Naive thymus-derived CD4-positive, alpha-beta T cell (primary cell): ENCODE results near the gene ZNF37A. TPM values are rescaled to one million over a fixed set of nuclear protein-coding genes. Genes with fewer than 3 reads are reported as not detected.
A peak's percentile ranks its signal among the peaks of the same experiment; 100 is the strongest.

Experiments used
- ATAC-seq: fragments of 150-1000 bp; cut with Tn5 transposase; 2 replicates; pipeline ENCODE4 v1.10.0; 2021; ENCODE audit warnings: mild to moderate bottlenecking, moderate library complexity
- CTCF ChIA-PET: fragments of 350-600 bp; sonication (Branson Sonifier 250); formaldehyde crosslinking; loops from one replicate; lab custom pipeline; 2021; ENCODE audit warnings: antibody characterized with exemption; lab: Charles Lee
- POLR2A ChIA-PET: fragments of 350-600 bp; sonication (Branson Sonifier 250); formaldehyde crosslinking; loops from one replicate; lab custom pipeline; 2021; ENCODE audit warnings: antibody characterized with exemption, inconsistent platforms; lab: Charles Lee
- DNase-seq, 9 donors: peaks; one replicate each; pipeline versions ENCODE4 v3.0.0 to v3.0.0-alpha.2; 2020 to 2022; ENCODE audit warnings: mixed read lengths in 1 of 9
- H3K27ac ChIP-seq: one replicate; pipeline ENCODE4 v1.7.0; 2013; ENCODE audit warnings: mild to moderate bottlenecking, low read depth, low read length, moderate library complexity
- H3K27me3 ChIP-seq, 2 donors: one replicate each; pipeline ENCODE4 v1.7.0; 2013; ENCODE audit warnings: low read length in 2 of 2, mild to moderate bottlenecking in 2 of 2, moderate library complexity in 2 of 2; ENCODE audit not compliant: control insufficient read depth in 2 of 2, insufficient read depth in 2 of 2
- H3K36me3 ChIP-seq, 3 experiments: 1 replicate in 2 of 3; 2 replicates in 1 of 3; pipeline ENCODE4 v1.7.0; 2013; ENCODE audit warnings: low read length in 3 of 3, mild to moderate bottlenecking in 3 of 3, moderate library complexity in 1 of 3; ENCODE audit not compliant: insufficient read depth in 3 of 3, control insufficient read depth in 2 of 3
- H3K4me1 ChIP-seq, 2 donors: one replicate each; pipeline ENCODE4 v1.7.0; 2013; ENCODE audit warnings: low read length in 2 of 2, mild to moderate bottlenecking in 2 of 2, moderate library complexity in 1 of 2; ENCODE audit not compliant: control insufficient read depth in 2 of 2, insufficient read depth in 2 of 2
- H3K4me3 ChIP-seq: 2 replicates; pipeline ENCODE4 v1.7.0; 2013; ENCODE audit warnings: mild to moderate bottlenecking, low read length
- H3K9me3 ChIP-seq, 3 experiments: 1 replicate in 2 of 3; 2 replicates in 1 of 3; pipeline ENCODE4 v1.7.0; 2013; ENCODE audit warnings: low read length in 3 of 3; ENCODE audit not compliant: control insufficient read depth in 2 of 3
- H3K27ac Mint-ChIP-seq, 9 donors: one replicate each; pipeline ENCODE4 v1.8.0; 2020 to 2022; ENCODE audit warnings: mixed read lengths in 9 of 9, mild to moderate bottlenecking in 8 of 9, moderate library complexity in 5 of 9, inconsistent platforms in 2 of 9
- H3K27me3 Mint-ChIP-seq, 5 donors: one replicate each; pipeline ENCODE4 v1.8.0; 2021 to 2022; ENCODE audit warnings: mixed read lengths in 5 of 5, mild to moderate bottlenecking in 1 of 5
- H3K36me3 Mint-ChIP-seq, 5 donors: one replicate each; pipeline ENCODE4 v1.8.0; 2020 to 2022; ENCODE audit warnings: mixed read lengths in 5 of 5, mild to moderate bottlenecking in 3 of 5, inconsistent platforms in 1 of 5
- H3K4me1 Mint-ChIP-seq, 7 donors: one replicate each; pipeline ENCODE4 v1.8.0; 2020 to 2022; ENCODE audit warnings: mixed read lengths in 7 of 7, mild to moderate bottlenecking in 3 of 7, inconsistent platforms in 1 of 7
- H3K4me3 Mint-ChIP-seq, 10 donors: one replicate each; pipeline ENCODE4 v1.8.0; 2020 to 2022; ENCODE audit warnings: mild to moderate bottlenecking in 10 of 10, mixed read lengths in 10 of 10, moderate library complexity in 6 of 10, inconsistent platforms in 2 of 10
- H3K9me3 Mint-ChIP-seq, 11 donors: one replicate each; pipeline ENCODE4 v1.8.0; 2020 to 2022; ENCODE audit warnings: mixed read lengths in 11 of 11, mild to moderate bottlenecking in 4 of 11, inconsistent platforms in 1 of 11, moderate library complexity in 1 of 11
- intact Hi-C, 2 donors: fragments of 100-400 bp; cut with micrococcal nuclease; formaldehyde crosslinking; loops; one replicate each; pipeline ENCODE4 v1.15.1; 2023
- polyA plus RNA-seq, 2 donors: library from polyadenylated mRNA; unstranded; fragments of 300-500 nt; fragmentation: Illumina TruSeq; gene quantifications; one replicate each; pipeline ENCODE4 v1.2.3, GENCODE V29; 2021
- total RNA-seq, 6 experiments: library from RNA in 5 of 6; stranded (reverse) in 5 of 6; gene quantifications; 1 replicate in 5 of 6; 2 replicates in 1 of 6; pipeline ENCODE4 v1.2.3 and lab custom pipeline; 2021 to 2026

Gene ZNF37A
- total RNA-seq (10 to 100 TPM; 14.2 to 29.8 (median 26.9) TPM), polyA plus RNA-seq (1 to 10 TPM; 4.8 to 5.2 TPM), total RNA-seq (lab: John Stamatoyannopoulos, UW) (37.6 reads per million, percentile 65 among the genes with 10 or more reads in this experiment)

- intact Hi-C loops, result loop anchor here (1.0 kb wide), 5 partner anchors 84 to 308 kb away; partner anchors contain the start of genes ZNF248 (in 2 of the 2), ZNF25 (in 2 of the 2) and ZNF33A (in 2 of the 2)
- Histone ChIP-seq H3K27me3 (no peaks in the 10 kb centered on the region), H3K9me3 (peaks cover 0 to under 1% (median 0%) of the 10 kb centered on the region in 3 experiments), H3K27ac (peak within 1 kb of the TSS; percentile 84), H3K36me3 (peaks cover 3 to 24% (median 4%) of the 10 kb centered on the region in 3 experiments), H3K4me1 (peaks cover 9 to 12% of the 10 kb centered on the region in 2 donors), H3K4me3 (peak within 1 kb of the TSS; percentile 99)
- ATAC-seq (peak; percentile 98), DNase-seq (peak; percentile 60 to 90 (median 82))
- ChIA-PET CTCF (interaction anchor here (1.5 kb wide), 1 partner anchor 117 kb away, joined by 4 read pairs; the partner anchor contains the start of gene ZNF25), POLR2A (interaction anchor here (0.6 to 4.7 kb wide), 4 partner anchors 22 to 119 kb away, joined by 3 to 25 read pairs (median 9); partner anchors contain the start of genes ZNF25 and ZNF33A)
- peaks cover 16 to 47% (median 37%) of the 10 kb centered on the region in 7 donors for H3K4me1 Mint-ChIP-seq
- peak within 1 kb of the TSS; percentile 87 to 98 (median 93) for H3K27ac Mint-ChIP-seq
- H3K36me3 Mint-ChIP-seq, result peaks cover 22 to 44% (median 39%) of the 10 kb centered on the region in 5 donors
- peak within 1 kb of the TSS; percentile 88 to 95 (median 94) for H3K4me3 Mint-ChIP-seq
- peaks cover 2 to 21% (median 14%) of the 10 kb centered on the region in 11 donors for H3K9me3 Mint-ChIP-seq
- H3K27me3 Mint-ChIP-seq, result no peaks in the 10 kb centered on the region
Measured at GRCh38 chr10:38094158-38094926, at the start of gene ZNF37A. Gene ZNF37A, plus strand, starts transcription at chr10:38094337. Its CDS starts 2,281 bp downstream, at chr10:38096618.

- Mint-ChIP-seq H3K27ac (peak overlapping the region in 2 of 9 donors; percentile 40 to 47), H3K4me3 (peak overlapping the region in 3 of 10 donors; percentile 1 to 48 (median 2))
- CTCF ChIA-PET, result no interaction called here
Measured at GRCh38 chr10:38045129-38045528, 49.0 kb upstream of the ZNF37A start.

GRCh38 chr10:38047666-38048065 lies 46.5 kb upstream of the ZNF37A start:
- Histone ChIP-seq H3K36me3 (peaks cover 0 to 33% (median 11%) of the 10 kb centered on the region in 3 experiments), H3K27ac (no peak overlapping the region), H3K27me3 (no peaks in the 10 kb centered on the region), H3K4me3 (no peak overlapping the region), H3K9me3 (peaks cover 0 to 16% (median 4%) of the 10 kb centered on the region in 3 experiments), H3K4me1 (no peaks in the 10 kb centered on the region)
- peaks cover 1 to 74% (median 27%) of the 10 kb centered on the region in 11 donors for H3K9me3 Mint-ChIP-seq
- DNase-seq (no peak), ATAC-seq (no peak)
- H3K4me1 Mint-ChIP-seq, result peaks cover 13 to 32% (median 23%) of the 10 kb centered on the region in 7 donors
- ChIA-PET CTCF (interaction anchor here (0.7 kb wide), 1 partner anchor 12 kb away, joined by 4 read pairs; no protein-coding TSS in a partner anchor), POLR2A (interaction anchor here (0.6 to 1.3 kb wide), 2 partner anchors 37 to 47 kb away, joined by 3 to 4 read pairs; partner anchors contain the start of gene ZNF33A)
- H3K27me3 Mint-ChIP-seq, result no peaks in the 10 kb centered on the region
- intact Hi-C loops, result loop anchor here in 1 of 2 donors (5.0 kb wide), 1 partner anchor 35 kb away; the partner anchor contains the start of gene ZNF33A
- no peak overlapping the region for H3K27ac Mint-ChIP-seq
- H3K4me3 Mint-ChIP-seq, result no peak overlapping the region
- H3K36me3 Mint-ChIP-seq, result peaks cover 31 to 75% (median 74%) of the 10 kb centered on the region in 5 donors

More at GRCh38 chr10:38045129-38045528, 49.0 kb upstream of the ZNF37A start:
- H3K9me3 ChIP-seq, result peaks cover 0 to 6% (median under 1%) of the 10 kb centered on the region in 3 experiments
- H3K27ac ChIP-seq, result no peak overlapping the region
- H3K4me1 Mint-ChIP-seq, result peaks cover 14 to 41% (median 36%) of the 10 kb centered on the region in 7 donors
- intact Hi-C loops, result loop anchor here in 1 of 2 donors (5.0 kb wide), 1 partner anchor 33 kb away; the partner anchor contains the start of gene ZNF33A
- H3K4me1 ChIP-seq, result no peaks in the 10 kb centered on the region
- peaks cover 0 to 65% (median 28%) of the 10 kb centered on the region in 11 donors for H3K9me3 Mint-ChIP-seq
- no peaks in the 10 kb centered on the region for H3K27me3 Mint-ChIP-seq
- DNase-seq (no peak), ATAC-seq (no peak)
- peaks cover 0 to 32% (median 5%) of the 10 kb centered on the region in 3 experiments for H3K36me3 ChIP-seq
- no peaks in the 10 kb centered on the region for H3K27me3 ChIP-seq
- no peak overlapping the region for H3K4me3 ChIP-seq
- H3K36me3 Mint-ChIP-seq, result peaks cover 32 to 83% (median 75%) of the 10 kb centered on the region in 5 donors
- POLR2A ChIA-PET, result interaction anchor here (1.2 kb wide), 1 partner anchor 13 kb away, joined by 4 read pairs; no protein-coding TSS in a partner anchor

GRCh38 chr10:38050212-38050611 lies 43.9 kb upstream of the ZNF37A start:
- H3K4me1 Mint-ChIP-seq, result peaks cover 3 to 11% (median 6%) of the 10 kb centered on the region in 7 donors
- no peak overlapping the region for H3K4me3 Mint-ChIP-seq
- ATAC-seq, result no peak
- DNase-seq, result no peak
- no peak overlapping the region for H3K4me3 ChIP-seq
- ChIA-PET CTCF (no interaction called here), POLR2A (interaction anchor here (0.8 kb wide), 1 partner anchor 73 kb away, joined by 4 read pairs; no protein-coding TSS in a partner anchor)
- no peaks in the 10 kb centered on the region for H3K4me1 ChIP-seq
- no peak overlapping the region for H3K27ac Mint-ChIP-seq
- intact Hi-C loops, result no loop called here
- H3K9me3 ChIP-seq, result peaks cover 4 to 38% (median 10%) of the 10 kb centered on the region in 3 experiments
- H3K9me3 Mint-ChIP-seq, result peaks cover 19 to 87% (median 51%) of the 10 kb centered on the region in 11 donors
- H3K27me3 Mint-ChIP-seq, result no peaks in the 10 kb centered on the region
- H3K36me3 ChIP-seq, result peaks cover 9 to 48% (median 18%) of the 10 kb centered on the region in 3 experiments
- H3K27me3 ChIP-seq, result no peaks in the 10 kb centered on the region
- H3K27ac ChIP-seq, result no peak overlapping the region
- peaks cover 45 to 84% (median 78%) of the 10 kb centered on the region in 5 donors for H3K36me3 Mint-ChIP-seq

- Mint-ChIP-seq H3K4me3 (peak overlapping the region in 2 of 10 donors; percentile 19 to 27), H3K36me3 (peaks cover 64 to 91% (median 85%) of the 10 kb centered on the region in 5 donors), H3K9me3 (peaks cover 15 to 92% (median 73%) of the 10 kb centered on the region in 11 donors), H3K4me1 (peaks cover 0 to 3% (median 0%) of the 10 kb centered on the region in 7 donors), H3K27me3 (no peaks in the 10 kb centered on the region), H3K27ac (no peak overlapping the region)
- ChIA-PET CTCF (no interaction called here), POLR2A (no interaction called here)
- H3K36me3 ChIP-seq, result peaks cover 18 to 74% (median 38%) of the 10 kb centered on the region in 3 experiments
- no peak overlapping the region for H3K4me3 ChIP-seq
- DNase-seq (no peak), ATAC-seq (no peak)
- H3K9me3 ChIP-seq, result peaks cover 7 to 77% (median 33%) of the 10 kb centered on the region in 3 experiments
- intact Hi-C loops, result no loop called here
- H3K27me3 ChIP-seq, result no peaks in the 10 kb centered on the region
- no peaks in the 10 kb centered on the region for H3K4me1 ChIP-seq
- H3K27ac ChIP-seq, result no peak overlapping the region
Measured at GRCh38 chr10:38054361-38054797, 39.8 kb upstream of the ZNF37A start.
